Breast epithelium (tissue), 3 donors: Measurements from ENCODE around the gene KRT83.

Experiments used
- CTCF ChIP-seq, 3 donors: fragments of 450-650 bp; IDR thresholded peaks; one replicate each; pipeline ENCODE4 v1.5.1; 2016 to 2017; ENCODE audit warnings: antibody characterized with exemption in 3 of 3, mild to moderate bottlenecking in 3 of 3, moderate library complexity in 3 of 3
- POLR2A ChIP-seq: fragments of 450-650 bp; IDR thresholded peaks from one replicate; pipeline ENCODE4 v1.6.1; 2016; ENCODE audit warnings: antibody characterized with exemption, mild to moderate bottlenecking, moderate library complexity

- TF ChIP-seq CTCF (IDR thresholded peaks at IDR 0.05): no peak
- TF ChIP-seq POLR2A: no peak
Observed at GRCh38 chr12:52362118-52362726, 41.0 kb upstream of the KRT83 start.
